ENCODE measurements around the gene LRP1-AS.

The LRP1-AS gene

DNA sequence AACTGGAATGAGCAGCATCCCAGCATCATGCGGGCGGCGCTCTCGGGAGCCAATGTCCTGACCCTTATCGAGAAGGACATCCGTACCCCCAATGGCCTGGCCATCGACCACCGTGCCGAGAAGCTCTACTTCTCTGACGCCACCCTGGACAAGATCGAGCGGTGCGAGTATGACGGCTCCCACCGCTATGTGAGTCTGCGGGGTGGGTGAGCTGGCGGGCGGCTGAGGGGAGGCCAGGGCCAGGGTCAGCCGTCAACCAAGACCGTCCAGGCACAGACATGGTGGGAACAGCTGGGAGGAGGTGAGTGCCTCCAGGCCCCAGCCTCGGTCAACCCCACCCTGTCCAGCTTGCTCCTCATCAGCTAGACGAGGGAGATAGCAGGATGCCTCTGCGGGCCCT lies 43.4 kb upstream of the LRP1-AS start:
- 0 out of 2 replicates have a peak, but pooled peaks cover 5% of the 10 kb centered on the region for H4K20me1 ChIP-seq
- H3K36me3 ChIP-seq: peaks cover 67% of the 10 kb centered on the region
- no peak overlapping the region for H3K4me3 ChIP-seq
- H3K4me2 ChIP-seq: no peak overlapping the region
- no peaks in the 10 kb centered on the region for H3K27me3 ChIP-seq
- no peak overlapping the region for H3K9ac ChIP-seq
- H3K4me1 ChIP-seq: peaks cover 16% of the 10 kb centered on the region
- no peak overlapping the region for H3K27ac ChIP-seq
- no peaks in the 10 kb centered on the region for H3K9me3 ChIP-seq
- TF ChIP-seq Cebpa-rat (IDR thresholded peaks at IDR 0.05): no peak

GRCh38 chr12:57190037-57190436 lies 42.6 kb upstream of the LRP1-AS start:
- Histone ChIP-seq H4K20me1 (no peaks in the 10 kb centered on the region), H3K9ac (no peak overlapping the region), H3K4me3 (no peak overlapping the region), H3K36me3 (peaks cover 74% of the 10 kb centered on the region), H3K27ac (no peak overlapping the region), H3K27me3 (no peaks in the 10 kb centered on the region), H3K4me2 (no peak overlapping the region), H3K4me1 (peaks cover 8% of the 10 kb centered on the region), H3K9me3 (no peaks in the 10 kb centered on the region)
- TF ChIP-seq Cebpa-rat (IDR thresholded peaks at IDR 0.05): no peak

GRCh38 chr12:57188090-57188425 lies 40.6 kb upstream of the LRP1-AS start:
- TF ChIP-seq Cebpa-rat (IDR thresholded peaks at IDR 0.05): no peak
- Histone ChIP-seq H3K36me3 (peaks cover 74% of the 10 kb centered on the region), H3K4me1 (peaks cover 8% of the 10 kb centered on the region; the same call in 1 of the 2 replicates), H3K4me3 (no peak overlapping the region), H3K4me2 (peak overlapping the region; percentile 2; the same call in 1 of the 2 replicates), H4K20me1 (no peaks in the 10 kb centered on the region), H3K9ac (no peak overlapping the region), H3K27ac (no peak overlapping the region), H3K9me3 (no peaks in the 10 kb centered on the region), H3K27me3 (no peaks in the 10 kb centered on the region)

GRCh38 chr12:57187222-57188089 lies 40.0 kb upstream of the LRP1-AS start:
- no peaks in the 10 kb centered on the region for H3K27me3 ChIP-seq
- no peak for TF ChIP-seq Cebpa-rat (IDR thresholded peaks at IDR 0.05)
- H3K4me3 ChIP-seq: no peak overlapping the region
- no peaks in the 10 kb centered on the region for H3K9me3 ChIP-seq
- no peak overlapping the region for H3K27ac ChIP-seq
- H3K4me2 ChIP-seq: peak overlapping the region; percentile 2; the same call in 1 of the 2 replicates
- H3K9ac ChIP-seq: no peak overlapping the region
- H4K20me1 ChIP-seq: no peaks in the 10 kb centered on the region
- H3K36me3 ChIP-seq: peaks cover 68% of the 10 kb centered on the region
- H3K4me1 ChIP-seq: peaks cover 9% of the 10 kb centered on the region; the same call in 1 of the 2 replicates

DNA sequence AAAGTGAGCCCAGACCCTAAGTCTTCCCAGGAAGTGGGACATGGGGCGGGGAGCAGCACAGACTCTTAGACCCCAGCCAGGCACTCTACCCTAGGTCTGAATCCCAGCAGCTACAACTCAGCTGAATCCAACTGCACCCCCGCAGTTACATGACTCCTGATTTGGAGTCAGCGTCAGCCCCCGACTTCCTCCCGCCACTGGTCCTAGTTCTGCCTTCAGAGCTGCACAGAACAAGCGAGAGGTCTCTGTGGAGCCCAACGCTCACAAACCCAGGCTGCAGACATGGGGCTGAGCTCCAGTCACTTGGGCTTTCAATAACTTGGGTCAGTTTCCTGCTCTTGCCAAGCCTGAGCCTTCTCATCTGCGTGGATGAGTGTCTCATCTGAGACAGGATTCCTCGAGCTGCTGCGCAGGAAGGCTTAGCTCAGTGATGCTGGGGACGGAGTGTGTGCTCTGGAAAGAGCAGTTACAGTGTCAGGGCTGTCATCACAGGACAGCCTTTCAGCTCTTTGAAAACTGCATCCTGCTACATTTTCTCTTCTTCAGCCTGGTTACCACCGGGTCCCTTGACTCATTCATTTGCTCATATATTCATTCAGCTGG lies 38.6 kb upstream of the LRP1-AS start:
- TF ChIP-seq Cebpa-rat (IDR thresholded peaks at IDR 0.05): no peak
- no peak overlapping the region for H3K27ac ChIP-seq
- no peak overlapping the region for H3K4me3 ChIP-seq
- H4K20me1 ChIP-seq: no peaks in the 10 kb centered on the region
- H3K9ac ChIP-seq: no peak overlapping the region
- no peak overlapping the region for H3K4me2 ChIP-seq
- no peaks in the 10 kb centered on the region for H3K27me3 ChIP-seq
- H3K36me3 ChIP-seq: peaks cover 54% of the 10 kb centered on the region
- peaks cover 9% of the 10 kb centered on the region; the same call in 1 of the 2 replicates for H3K4me1 ChIP-seq
- H3K9me3 ChIP-seq: no peaks in the 10 kb centered on the region

DNA sequence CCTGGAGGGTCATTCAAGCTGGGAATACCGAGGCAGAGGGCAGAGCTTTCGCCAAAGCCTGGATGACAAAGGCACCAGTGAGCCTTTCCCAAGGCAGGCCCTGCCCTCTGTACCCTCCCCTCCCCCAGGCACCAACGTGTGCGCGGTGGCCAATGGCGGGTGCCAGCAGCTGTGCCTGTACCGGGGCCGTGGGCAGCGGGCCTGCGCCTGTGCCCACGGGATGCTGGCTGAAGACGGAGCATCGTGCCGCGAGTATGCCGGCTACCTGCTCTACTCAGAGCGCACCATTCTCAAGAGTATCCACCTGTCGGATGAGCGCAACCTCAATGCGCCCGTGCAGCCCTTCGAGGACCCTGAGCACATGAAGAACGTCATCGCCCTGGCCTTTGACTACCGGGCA lies 38.0 kb upstream of the LRP1-AS start:
- no peaks in the 10 kb centered on the region for H4K20me1 ChIP-seq
- H3K4me3 ChIP-seq: no peak overlapping the region
- peaks cover 53% of the 10 kb centered on the region for H3K36me3 ChIP-seq

DNA sequence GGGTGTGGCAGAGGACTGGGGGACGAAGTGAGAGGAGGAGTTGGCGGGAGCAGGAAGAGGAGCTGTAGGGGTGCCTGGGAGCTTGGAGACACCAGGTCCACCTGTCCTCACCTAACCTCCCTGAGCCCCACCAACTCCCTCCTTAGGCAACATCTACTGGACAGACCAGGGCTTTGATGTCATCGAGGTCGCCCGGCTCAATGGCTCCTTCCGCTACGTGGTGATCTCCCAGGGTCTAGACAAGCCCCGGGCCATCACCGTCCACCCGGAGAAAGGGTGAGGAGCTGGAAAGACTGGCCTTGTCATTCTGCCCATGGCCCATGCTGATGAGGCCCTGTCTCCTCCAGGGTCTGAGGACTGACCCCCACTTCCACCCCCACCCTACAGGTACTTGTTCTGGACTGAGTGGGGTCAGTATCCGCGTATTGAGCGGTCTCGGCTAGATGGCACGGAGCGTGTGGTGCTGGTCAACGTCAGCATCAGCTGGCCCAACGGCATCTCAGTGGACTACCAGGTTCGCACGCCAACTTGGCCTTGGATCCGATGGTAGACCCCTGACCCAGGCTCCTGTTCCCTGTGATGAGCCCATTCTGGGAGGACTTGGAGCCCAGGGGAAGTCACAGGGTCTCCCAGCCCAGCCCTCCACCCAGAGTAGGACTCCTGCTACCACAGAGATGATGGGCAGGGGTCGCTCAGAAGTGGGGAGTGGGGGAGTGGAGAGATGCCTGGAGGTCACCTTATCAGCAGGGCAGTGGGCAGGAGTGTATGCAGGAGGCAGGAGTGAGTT lies 36.7 kb upstream of the LRP1-AS start:
- Histone ChIP-seq H3K36me3 (peaks cover 62% of the 10 kb centered on the region), H3K27ac (no peak overlapping the region), H3K4me1 (peaks cover 9% of the 10 kb centered on the region; the same call in 1 of the 2 replicates), H3K4me3 (no peak overlapping the region), H3K4me2 (no peak overlapping the region), H3K9me3 (no peaks in the 10 kb centered on the region), H3K9ac (no peak overlapping the region), H4K20me1 (no peaks in the 10 kb centered on the region), H3K27me3 (no peaks in the 10 kb centered on the region)
- TF ChIP-seq Cebpa-rat (IDR thresholded peaks at IDR 0.05): no peak

More for the DNA sequence above, 38.0 kb upstream of the LRP1-AS start:
- Histone ChIP-seq H3K27me3 (no peaks in the 10 kb centered on the region), H3K9me3 (no peaks in the 10 kb centered on the region), H3K27ac (no peak overlapping the region), H3K4me2 (no peak overlapping the region), H3K4me1 (peaks cover 9% of the 10 kb centered on the region; the same call in 1 of the 2 replicates), H3K9ac (no peak overlapping the region)
- no peak for TF ChIP-seq Cebpa-rat (IDR thresholded peaks at IDR 0.05)

- Histone ChIP-seq H3K9ac (no peak overlapping the region), H3K27ac (no peak overlapping the region), H3K4me3 (no peak overlapping the region), H3K27me3 (no peaks in the 10 kb centered on the region), H3K36me3 (peaks cover 69% of the 10 kb centered on the region), H3K9me3 (no peaks in the 10 kb centered on the region), H3K4me2 (no peak overlapping the region), H4K20me1 (no peaks in the 10 kb centered on the region), H3K4me1 (peaks cover 13% of the 10 kb centered on the region)
- TF ChIP-seq Cebpa-rat (IDR thresholded peaks at IDR 0.05): no peak
These were observed 35.6 kb upstream of the LRP1-AS start for GRCh38 chr12:57182918-57183575.

DNA sequence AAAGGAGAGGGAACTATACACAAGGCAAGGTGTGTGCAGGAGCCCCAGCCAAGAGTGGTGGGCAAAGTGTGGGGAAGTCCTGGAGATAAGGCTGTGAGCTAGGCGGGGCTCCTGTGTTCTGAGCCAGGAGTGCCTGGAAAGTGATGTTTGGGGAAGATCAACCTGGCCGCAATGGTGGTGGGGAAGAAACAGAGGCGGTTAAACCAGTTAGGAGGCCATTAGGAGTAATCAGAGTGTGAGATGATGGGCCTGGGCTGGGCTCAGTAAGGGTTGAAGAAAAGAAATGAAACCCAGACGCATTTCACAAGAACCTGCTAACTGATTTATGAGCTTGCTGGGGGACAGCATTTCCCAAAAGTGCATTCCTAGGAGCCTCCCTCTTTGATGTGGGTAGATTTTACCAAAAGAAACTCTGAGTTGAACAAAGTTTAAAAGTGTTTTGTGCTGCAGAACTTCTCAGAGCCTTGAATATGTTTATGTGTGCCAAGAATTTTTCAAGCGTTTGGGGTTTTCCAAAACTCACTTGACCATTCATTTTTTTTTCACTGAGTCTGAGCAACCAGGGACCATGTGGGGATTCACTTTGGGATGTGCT lies 34.2 kb upstream of the LRP1-AS start:
- Histone ChIP-seq H3K27ac (no peak overlapping the region), H4K20me1 (no peaks in the 10 kb centered on the region), H3K4me3 (no peak overlapping the region), H3K36me3 (peaks cover 66% of the 10 kb centered on the region), H3K9me3 (no peaks in the 10 kb centered on the region), H3K4me2 (no peak overlapping the region), H3K9ac (0 out of 2 replicates have a peak overlapping the region, but pooled peaks have one; percentile 10), H3K27me3 (no peaks in the 10 kb centered on the region), H3K4me1 (peaks cover 16% of the 10 kb centered on the region)
- no peak for TF ChIP-seq Cebpa-rat (IDR thresholded peaks at IDR 0.05)
